ENCODE results near the gene PRKCE. TPM values are rescaled to one million over a fixed set of nuclear protein-coding genes. Genes with fewer than 3 reads are reported as not detected.
A peak's percentile ranks its signal among the peaks of the same experiment; 100 is the strongest.

The PRKCE gene
- total RNA-seq, 1 donor from 2014 or later: 20.3 TPM

- DNase-seq (ENCODE audit: low spot score): no peak
- intact Hi-C loops (cut with DNase I): no loop called here
These were observed 425.4 kb downstream of the PRKCE start for GRCh38 chr2:46076875-46077274.

- intact Hi-C loops (cut with DNase I): no loop called here
- DNase-seq (ENCODE audit: low spot score): no peak
These were observed 426.1 kb downstream of the PRKCE start for GRCh38 chr2:46077522-46078107.

- intact Hi-C loops (cut with DNase I): loop anchor here (5.0 kb wide), 1 partner anchor 42 kb away; no protein-coding TSS in a partner anchor
- DNase-seq (ENCODE audit: low spot score): no peak
These were observed 428.6 kb downstream of the PRKCE start for GRCh38 chr2:46079985-46080560.

- intact Hi-C loops (cut with DNase I): loop anchor here (5.0 kb wide), 1 partner anchor 39 kb away; no protein-coding TSS in a partner anchor
- peak; percentile 80 for DNase-seq (ENCODE audit: low spot score)
These were observed 431.3 kb downstream of the PRKCE start for GRCh38 chr2:46082531-46083485.

GRCh38 chr2:46086578-46087070 is 435.1 kb downstream of the PRKCE start:
- DNase-seq (ENCODE audit: low spot score): no peak
- intact Hi-C loops (cut with DNase I): no loop called here

GRCh38 chr2:46087492-46087891 is 436.0 kb downstream of the PRKCE start:
- intact Hi-C loops (cut with DNase I): no loop called here
- DNase-seq (ENCODE audit: low spot score): no peak

- DNase-seq (ENCODE audit: low spot score): no peak
- intact Hi-C loops (cut with DNase I): loop anchor here (10.0 kb wide), 2 partner anchors 94 to 204 kb away; partner anchors contain the start of gene EPAS1
These were observed 439.5 kb downstream of the PRKCE start for GRCh38 chr2:46091004-46091403.

GRCh38 chr2:46091961-46092667 is 440.6 kb downstream of the PRKCE start:
- intact Hi-C loops (cut with DNase I): loop anchor here (10.0 kb wide), 2 partner anchors 93 to 203 kb away; partner anchors contain the start of gene EPAS1
- no peak for DNase-seq (ENCODE audit: low spot score)

GRCh38 chr2:46094689-46095088 is 443.2 kb downstream of the PRKCE start:
- DNase-seq (ENCODE audit: low spot score): no peak
- intact Hi-C loops (cut with DNase I): loop anchor here (10.0 kb wide), 2 partner anchors 90 to 200 kb away; partner anchors contain the start of gene EPAS1

- intact Hi-C loops (cut with DNase I): loop anchor here (10.0 kb wide), 2 partner anchors 89 to 199 kb away; partner anchors contain the start of gene EPAS1
- no peak for DNase-seq (ENCODE audit: low spot score)
These were observed 444.4 kb downstream of the PRKCE start for GRCh38 chr2:46095830-46096229.

- intact Hi-C loops (cut with DNase I): loop anchor here (10.0 kb wide), 2 partner anchors 89 to 199 kb away; partner anchors contain the start of gene EPAS1
- no peak for DNase-seq (ENCODE audit: low spot score)
These were observed 444.8 kb downstream of the PRKCE start for GRCh38 chr2:46096260-46096659.

- DNase-seq (ENCODE audit: low spot score): peak; percentile 81
- intact Hi-C loops (cut with DNase I): loop anchor here (10.0 kb wide), 2 partner anchors 87 to 197 kb away; partner anchors contain the start of gene EPAS1
These were observed 446.4 kb downstream of the PRKCE start for GRCh38 chr2:46097714-46098480.

- intact Hi-C loops (cut with DNase I): loop anchor here (10.0 kb wide), 2 partner anchors 86 to 196 kb away; partner anchors contain the start of gene EPAS1
- no peak for DNase-seq (ENCODE audit: low spot score)
These were observed 447.2 kb downstream of the PRKCE start for GRCh38 chr2:46098621-46099062.

- intact Hi-C loops (cut with DNase I): no loop called here
- no peak for DNase-seq (ENCODE audit: low spot score)
These were observed 450.2 kb downstream of the PRKCE start for GRCh38 chr2:46101557-46102220.

- intact Hi-C loops (cut with DNase I): no loop called here
- no peak for DNase-seq (ENCODE audit: low spot score)
These were observed 455.2 kb downstream of the PRKCE start for GRCh38 chr2:46106690-46107089.

- intact Hi-C loops (cut with DNase I): no loop called here
- DNase-seq (ENCODE audit: low spot score): no peak
These were observed 463.5 kb downstream of the PRKCE start for GRCh38 chr2:46114996-46115395.

GRCh38 chr2:46116150-46116549 is 464.7 kb downstream of the PRKCE start:
- DNase-seq (ENCODE audit: low spot score): no peak
- intact Hi-C loops (cut with DNase I): no loop called here

- DNase-seq (ENCODE audit: low spot score): no peak
- intact Hi-C loops (cut with DNase I): no loop called here
These were observed 465.1 kb downstream of the PRKCE start for GRCh38 chr2:46116553-46116991.
